IMR-90 (cell line): ENCODE measurements around the gene SOD2. TPM values are rescaled to one million over a fixed set of nuclear protein-coding genes. Genes with fewer than 3 reads are reported as not detected.
A peak's percentile ranks its signal among the peaks of the same experiment; 100 is the strongest.

Experiments
- ATAC-seq: fragments of 200-7000 bp; cut with Tn5 transposase; 2 replicates; pipeline ENCODE4 v1.9.1; 2020; ENCODE audit warnings: low read depth, mild to moderate bottlenecking, moderate library complexity
- BruUV-seq: library from RNA; stranded (reverse); fragments of 400-500 nt; replicated peaks from 2 replicates; lab custom pipeline; 2021; lab: Mats Ljungman, UMichigan
- CTCF ChIA-PET: fragments of 300-600 bp; formaldehyde crosslinking; extraction: SDS; loops from one replicate; lab custom pipeline; 2021; ENCODE audit warnings: antibody characterized with exemption; lab: Yijun Ruan, JAX
- POLR2A ChIA-PET: fragments of 300-600 bp; sonication (Branson Sonifier 250); formaldehyde crosslinking; loops from one replicate; lab custom pipeline; 2022; ENCODE audit warnings: antibody characterized with exemption; ENCODE audit not compliant: unreplicated experiment; lab: Charles Lee
- DNase-seq: peaks from one replicate; pipeline ENCODE4 v3.0.0; 2013
- H2AFZ ChIP-seq: replicated peaks from 2 replicates; pipeline ENCODE3; 2013; ENCODE audit warnings: low read length, mild to moderate bottlenecking; ENCODE audit not compliant: poor library complexity
- H2AK5ac ChIP-seq: 2 replicates; pipeline ENCODE4 v1.6.1; 2013; ENCODE audit warnings: low read depth, low read length, inconsistent platforms
- H2AK9ac ChIP-seq: replicated peaks from 2 replicates; pipeline ENCODE3; 2013; ENCODE audit warnings: mild to moderate bottlenecking, low read depth, low read length, moderate library complexity; ENCODE audit not compliant: poor library complexity
- H2BK120ac ChIP-seq: 2 replicates; pipeline ENCODE4 v1.6.1; 2013; ENCODE audit warnings: low read depth, low read length, inconsistent platforms
- H2BK15ac ChIP-seq: 3 replicates; pipeline ENCODE4 v1.6.1; 2013; ENCODE audit warnings: low read depth, low read length, inconsistent platforms
- H2BK20ac ChIP-seq: 2 replicates; pipeline ENCODE4 v1.6.1; 2013; ENCODE audit warnings: low read depth, mild to moderate bottlenecking, inconsistent platforms, low read length, moderate library complexity
- H2BK5ac ChIP-seq: 2 replicates; pipeline ENCODE4 v1.6.1; 2013; ENCODE audit warnings: mild to moderate bottlenecking, low read depth, low read length, inconsistent platforms; ENCODE audit not compliant: poor library complexity, severe bottlenecking
- H3K14ac ChIP-seq: replicated peaks from 2 replicates; pipeline ENCODE4 v1.6.1; 2013; ENCODE audit warnings: low read depth, low read length, inconsistent platforms
- H3K18ac ChIP-seq: 2 replicates; pipeline ENCODE4 v1.6.1; 2013; ENCODE audit warnings: low read depth, low read length, control low read depth
- H3K23ac ChIP-seq: 2 replicates; pipeline ENCODE4 v1.6.1; 2013; ENCODE audit warnings: low read depth, low read length, inconsistent platforms
- H3K27ac ChIP-seq: 2 replicates; pipeline ENCODE4 v1.5.1; 2013; ENCODE audit warnings: mild to moderate bottlenecking, control low read depth, low read length; ENCODE audit not compliant: insufficient read depth
- H3K27me3 ChIP-seq: 2 replicates; pipeline ENCODE4 v1.6.1; 2013; ENCODE audit warnings: low read length; ENCODE audit not compliant: control insufficient read depth, insufficient read depth
- H3K36me3 ChIP-seq: 2 replicates; pipeline ENCODE4 v1.6.1; 2013; ENCODE audit warnings: low read length, mixed read lengths; ENCODE audit not compliant: control insufficient read depth, insufficient read depth
- H3K4ac ChIP-seq: 2 replicates; pipeline ENCODE4 v1.6.1; 2013; ENCODE audit warnings: low read depth, low read length, inconsistent platforms
- H3K4me1 ChIP-seq: 2 replicates; pipeline ENCODE4 v1.6.1; 2013; ENCODE audit warnings: low read length, mixed read lengths; ENCODE audit not compliant: control insufficient read depth, insufficient read depth
- H3K4me2 ChIP-seq: 2 replicates; pipeline ENCODE4 v1.6.1; 2013; ENCODE audit warnings: low read depth, mild to moderate bottlenecking, control low read depth, low read length, moderate library complexity
- H3K4me3 ChIP-seq: 2 replicates; pipeline ENCODE4 v1.5.1; 2013; ENCODE audit warnings: low read depth, mild to moderate bottlenecking, control low read depth, low read length, moderate library complexity; ENCODE audit not compliant: insufficient read depth
- H3K56ac ChIP-seq: 2 replicates; pipeline ENCODE4 v1.6.1; 2013; ENCODE audit warnings: low read length, inconsistent platforms; ENCODE audit not compliant: insufficient read depth; ENCODE audit errors: extremely low read depth
- H3K79me1 ChIP-seq, 2 experiments: 2 replicates each; pipeline ENCODE4 v1.6.1; 2013; ENCODE audit warnings: low read length in 2 of 2, inconsistent platforms in 1 of 2, low read depth in 1 of 2
- H3K9ac ChIP-seq: 2 replicates; pipeline ENCODE4 v1.6.1; 2013; ENCODE audit warnings: low read depth, low read length, control low read depth
- H3K9me1 ChIP-seq: 2 replicates; pipeline ENCODE4 v1.6.1; 2013; ENCODE audit warnings: low read length, inconsistent platforms; ENCODE audit not compliant: insufficient read depth
- H3K9me3 ChIP-seq: 2 replicates; pipeline ENCODE4 v1.6.1; 2013; ENCODE audit warnings: low read length; ENCODE audit not compliant: control insufficient read depth, insufficient read depth
- H4K20me1 ChIP-seq: 2 replicates; pipeline ENCODE4 v1.6.1; 2013; ENCODE audit warnings: low read length, inconsistent platforms; ENCODE audit not compliant: insufficient read depth
- H4K5ac ChIP-seq: 2 replicates; pipeline ENCODE4 v1.6.1; 2013; ENCODE audit warnings: mild to moderate bottlenecking, low read depth, low read length, control low read depth
- H4K8ac ChIP-seq, 2 experiments: 2 replicates each; pipeline ENCODE4 v1.6.1; 2013; ENCODE audit warnings: low read depth in 2 of 2, low read length in 2 of 2, control low read depth in 1 of 2, inconsistent platforms in 1 of 2
- H4K91ac ChIP-seq: 2 replicates; pipeline ENCODE4 v1.6.1; 2013; ENCODE audit warnings: low read depth, low read length, inconsistent platforms; ENCODE audit not compliant: insufficient read depth
- BHLHE40 ChIP-seq: fragments of 150-350 bp; IDR thresholded peaks from 2 replicates; pipeline ENCODE4 v1.6.1; 2016; ENCODE audit warnings: mild to moderate bottlenecking, low read depth, low read length
- CEBPB ChIP-seq: IDR thresholded peaks from 2 replicates; pipeline ENCODE4 v1.6.1; 2012; ENCODE audit warnings: low read depth, low read length, improper control_type of control experiment
- CHD1 ChIP-seq: IDR thresholded peaks from 2 replicates; pipeline ENCODE4 v1.6.1; 2012; ENCODE audit warnings: low read depth, low read length, improper control_type of control experiment
- CTCF ChIP-seq: conservative IDR thresholded peaks from 2 replicates; pipeline ENCODE4 v1.5.1; 2012; ENCODE audit warnings: mild to moderate bottlenecking, low read depth, low read length, improper control_type of control experiment
- ELK1 ChIP-seq: fragments of 150-350 bp; IDR thresholded peaks from 2 replicates; pipeline ENCODE4 v1.6.1; 2016; ENCODE audit warnings: low read depth, mild to moderate bottlenecking, low read length, moderate library complexity, borderline replicate concordance
- FOS ChIP-seq: fragments of 150-350 bp; IDR thresholded peaks from 2 replicates; pipeline ENCODE4 v1.6.1; 2016; ENCODE audit warnings: low read depth, low read length
- MXI1 ChIP-seq: IDR thresholded peaks from 2 replicates; pipeline ENCODE4 v1.6.1; 2012; ENCODE audit warnings: low read depth, mild to moderate bottlenecking, low read length, moderate library complexity, borderline replicate concordance
- NFE2L2 ChIP-seq: fragments of 150-350 bp; IDR thresholded peaks from 2 replicates; pipeline ENCODE4 v1.6.1; 2016; ENCODE audit warnings: low read depth, mild to moderate bottlenecking, low read length
- POLR2A ChIP-seq: IDR thresholded peaks from 2 replicates; pipeline ENCODE4 v1.6.1; 2012; ENCODE audit warnings: mild to moderate bottlenecking, low read depth, low read length
- RAD21 ChIP-seq: IDR thresholded peaks from 2 replicates; pipeline ENCODE4 v1.6.1; 2012; ENCODE audit warnings: low read length, improper control_type of control experiment
- RCOR1 ChIP-seq: IDR thresholded peaks from 2 replicates; pipeline ENCODE4 v1.6.1; 2012; ENCODE audit warnings: mild to moderate bottlenecking, low read length, improper control_type of control experiment; ENCODE audit not compliant: insufficient replicate concordance
- RFX5 ChIP-seq: IDR thresholded peaks from 2 replicates; pipeline ENCODE4 v1.8.0; 2012; ENCODE audit warnings: low read depth, mild to moderate bottlenecking, low read length, moderate library complexity
- SMC3 ChIP-seq: fragments of 150-350 bp; IDR thresholded peaks from 2 replicates; pipeline ENCODE4 v1.6.1; 2016; ENCODE audit warnings: low read depth, mild to moderate bottlenecking, antibody characterized with exemption, low read length, moderate library complexity
- USF2 ChIP-seq: fragments of 150-350 bp; IDR thresholded peaks from 2 replicates; pipeline ENCODE4 v1.6.1; 2017; ENCODE audit warnings: mild to moderate bottlenecking, antibody characterized with exemption, low read length, low read depth
- WGBS, 2 experiments: methylation state at CpG; one replicate each; pipeline versions ENCODE4 v1.1.5 to v1.1.7; 2013; ENCODE audit warnings: missing lambda C conversion rate in 2 of 2; ENCODE audit not compliant: insufficient read length in 1 of 2; ENCODE audit errors: extremely low coverage in 2 of 2; 5-methylcytosine and 5-hydroxymethylcytosine counted together
- dilution Hi-C: fragments of 300-500 bp; cut with HindIII; formaldehyde crosslinking; loops from one replicate; pipeline ENCODE4 v1.14.3; 2018; ENCODE audit warnings: low sequenced_read_pairs; ENCODE audit not compliant: unreplicated experiment
- in situ Hi-C: fragments of 300-500 bp; cut with MboI; formaldehyde crosslinking; loops from 3 replicates; pipeline ENCODE4 v1.14.3; 2019; ENCODE audit warnings: low sequenced_read_pairs, inconsistent platforms, mixed read lengths
- intact Hi-C: fragments of 100-400 bp; cut with micrococcal nuclease; formaldehyde crosslinking; loops from 2 replicates; pipeline ENCODE4 v1.10.0; 2022
- polyA plus RNA-seq, 3 experiments: library from polyadenylated mRNA; depleted of rRNA; stranded (reverse); fragments of >200 nt; gene quantifications; 2 replicates each; pipeline ENCODE4 v1.2.3, GENCODE V29; 2012; ENCODE audit warnings: low replicate concordance in 1 of 3
- total RNA-seq: library from RNA; depleted of rRNA; stranded (reverse); fragments of >200 nt; gene quantifications from 2 replicates; pipeline ENCODE4 v1.2.3, GENCODE V29; 2012

Gene SOD2
- total and polyA plus RNA-seq, 2 of the 4 experiments (the other 2 are of a cell fraction), result 173 to 243 TPM

GRCh38 chr6:159714404-159714803 lies 21.4 kb upstream of the SOD2 start:
- Histone ChIP-seq H2AK5ac (peak overlapping the region; percentile 43; the same call in 1 of the 2 replicates), H2BK5ac (no peak overlapping the region), H3K9me1 (peaks cover 10% of the 10 kb centered on the region), H2BK15ac (no peak overlapping the region), H3K27me3 (no peaks in the 10 kb centered on the region), H3K23ac (no peak overlapping the region), H4K5ac (no peak overlapping the region), H3K9ac (no peak overlapping the region), H3K36me3 (0 out of 2 replicates have a peak, but pooled peaks cover 1% of the 10 kb centered on the region), H2BK120ac (no peak overlapping the region), H3K4me2 (no peak overlapping the region), H2AFZ (no peak overlapping the region), H2BK20ac (no peak overlapping the region), H4K20me1 (0 out of 2 replicates have a peak, but pooled peaks cover 3% of the 10 kb centered on the region), H3K4me3 (no peak overlapping the region), H3K14ac (no peak overlapping the region), H3K56ac (no peak overlapping the region), H4K91ac (no peak overlapping the region), H3K4me1 (peaks cover 12% of the 10 kb centered on the region), H4K8ac (no peak overlapping the region), H3K4ac (no peak overlapping the region; the same call in 1 of the 2 replicates), H3K9me3 (no peaks in the 10 kb centered on the region), H3K18ac (no peak overlapping the region; the same call in 1 of the 2 replicates), H3K79me1 (peaks cover 21 to 49% of the 10 kb centered on the region in 2 experiments), H2AK9ac (peak overlapping the region; percentile 23), H3K27ac (no peak overlapping the region)
- intact Hi-C loops, result no loop called here
- POLR2A ChIA-PET, result no interaction called here
- DNase-seq (no peak), ATAC-seq (no peak)
- 93% methylated on average over 5 of the region's 5 CpGs; no CpG with 5 or more reads in 1 of the 2 experiments for WGBS, 2 experiments
- dilution Hi-C loops, result no loop called here
- CTCF ChIA-PET, result no interaction called here
- BruUV-seq, result no TSS peak
- TF ChIP-seq SMC3, result no peak
- TF ChIP-seq BHLHE40, result no peak
- TF ChIP-seq USF2, result no peak
- no peak for TF ChIP-seq CTCF
- TF ChIP-seq FOS, result no peak
- no peak for TF ChIP-seq RAD21
- TF ChIP-seq RFX5, result no peak
- TF ChIP-seq RCOR1, result no peak
- no peak for TF ChIP-seq POLR2A
- no peak for TF ChIP-seq CEBPB
- TF ChIP-seq NFE2L2, result no peak
- TF ChIP-seq CHD1, result no peak
- no peak for TF ChIP-seq ELK1
- no peak for TF ChIP-seq MXI1
- in situ Hi-C loops, result loop anchor here (25.0 kb wide), 1 partner anchor 1077 kb away; the partner anchor contains the start of gene DYNLT1
